NCI-H146 (cell line): Measurements from ENCODE around the gene ACAD10.

Experiments
- DNase-seq: peaks from one replicate; lab custom pipeline; 2025; lab: John Stamatoyannopoulos, UW

ACAD10 gene

GRCh38 chr12:111776836-111777344 is 91.0 kb downstream of the ACAD10 start:
- no peak for DNase-seq

GRCh38 chr12:111777345-111778045 is 91.6 kb downstream of the ACAD10 start:
- DNase-seq = no peak

- no peak for DNase-seq
Measured at GRCh38 chr12:111780166-111780565, 94.3 kb downstream of the ACAD10 start.

- DNase-seq = no peak
Measured at GRCh38 chr12:111780615-111781014, 94.8 kb downstream of the ACAD10 start.

GRCh38 chr12:111781085-111781658 is 95.3 kb downstream of the ACAD10 start:
- no peak for DNase-seq

GRCh38 chr12:111783046-111783445 is 97.2 kb downstream of the ACAD10 start:
- no peak for DNase-seq

- DNase-seq = no peak
Measured at GRCh38 chr12:111784953-111785352, 99.1 kb downstream of the ACAD10 start.

GRCh38 chr12:111785651-111786050 is 99.8 kb downstream of the ACAD10 start:
- no peak for DNase-seq

- DNase-seq = no peak
Measured at GRCh38 chr12:111788178-111788654, 102.4 kb downstream of the ACAD10 start.

GRCh38 chr12:111789779-111790178 is 103.9 kb downstream of the ACAD10 start:
- no peak for DNase-seq

- DNase-seq = no peak
Measured at GRCh38 chr12:111791507-111791906, 105.7 kb downstream of the ACAD10 start.

GRCh38 chr12:111792155-111792855 is 106.5 kb downstream of the ACAD10 start:
- no peak for DNase-seq

GRCh38 chr12:111792856-111793235 is 107.0 kb downstream of the ACAD10 start:
- no peak for DNase-seq

GRCh38 chr12:111798182-111798581 is 112.3 kb downstream of the ACAD10 start:
- DNase-seq = no peak

- no peak for DNase-seq
Measured at GRCh38 chr12:111799758-111800157, 113.9 kb downstream of the ACAD10 start.

- DNase-seq = no peak
Measured at GRCh38 chr12:111803038-111803626, 117.3 kb downstream of the ACAD10 start.

- no peak for DNase-seq
Measured at GRCh38 chr12:111803851-111804250, 118.0 kb downstream of the ACAD10 start.

- no peak for DNase-seq
Measured at GRCh38 chr12:111806304-111806703, 120.5 kb downstream of the ACAD10 start.
